HepG2 (cell line): ENCODE measurements around the gene SUPT4H1. TPM values are rescaled to one million over a fixed set of nuclear protein-coding genes. Genes with fewer than 3 reads are reported as not detected.

ENCODE experiments used
- ADNP ChIP-seq: sonication (generic); formaldehyde crosslinking; IDR thresholded peaks from 2 replicates; pipeline ENCODE4 v1.4.0; 2020; ENCODE audit warnings: missing genetic modification reagents
- AGO2 ChIP-seq: fragments of 200-400 bp; formaldehyde crosslinking; optimal IDR thresholded peaks from 2 replicates; pipeline ENCODE3; 2017; ENCODE audit warnings: mild to moderate bottlenecking, low read depth, low read length, moderate library complexity
- ATF7 ChIP-seq, 2 experiments: fragments of 450-650 bp in 1 of 2; sonication (generic) in 1 of 2; formaldehyde crosslinking in 1 of 2; IDR thresholded peaks; 2 replicates each; pipeline versions ENCODE4 v1.4.0 to v1.6.1; 2016 to 2020; ENCODE audit warnings: antibody characterized with exemption in 1 of 2, mild to moderate bottlenecking in 1 of 2, missing genetic modification reagents in 1 of 2
- BRD4 ChIP-seq: sonication (generic); formaldehyde crosslinking; IDR thresholded peaks from 2 replicates; pipeline ENCODE4 v1.4.0; 2020; ENCODE audit warnings: missing genetic modification reagents
- CBX2 ChIP-seq, 2 experiments: fragments of 200-600 bp in 1 of 2; sonication (generic); formaldehyde crosslinking in 1 of 2; IDR thresholded peaks; 2 replicates each; pipeline versions ENCODE4 v1.7.0 to v1.8.1; 2018 to 2022; ENCODE audit warnings: low read depth in 2 of 2, low read length in 1 of 2, mild to moderate bottlenecking in 1 of 2, missing genetic modification reagents in 1 of 2
- EZH2 ChIP-seq: conservative IDR thresholded peaks from 2 replicates; pipeline ENCODE4 v1.6.1; 2012; ENCODE audit warnings: mild to moderate bottlenecking, low read depth, low read length, moderate library complexity
- HCFC1 ChIP-seq: fragments of 150-350 bp; IDR thresholded peaks from 2 replicates; pipeline ENCODE4 v1.6.1; 2014; ENCODE audit warnings: low read depth, low read length
- IRX3 ChIP-seq: sonication (generic); formaldehyde crosslinking; IDR thresholded peaks from 2 replicates; pipeline ENCODE4 v1.8.1; 2023; ENCODE audit warnings: mild to moderate bottlenecking, low read depth, missing genetic modification reagents, borderline replicate concordance
- JUN ChIP-seq: sonication (generic); formaldehyde crosslinking; IDR thresholded peaks from 2 replicates; pipeline ENCODE4 v1.4.0; 2020; ENCODE audit warnings: mild to moderate bottlenecking, missing genetic modification reagents
- MBNL3 ChIP-seq: fragments of 250-450 bp; sonication (Bioruptor Pico); conservative IDR thresholded peaks from 2 replicates; pipeline ENCODE4 v1.8.0; 2022; ENCODE audit warnings: mild to moderate bottlenecking, inconsistent platforms
- RFXAP ChIP-seq: sonication (generic); formaldehyde crosslinking; IDR thresholded peaks from 2 replicates; pipeline ENCODE4 v1.4.0; 2020; ENCODE audit warnings: missing genetic modification reagents, borderline replicate concordance
- RXRB ChIP-seq: IDR thresholded peaks from 2 replicates; pipeline ENCODE4 v1.6.1; 2016; ENCODE audit warnings: borderline replicate concordance, missing genetic modification reagents, missing compliant biosample characterization
- SALL1 ChIP-seq: sonication (generic); formaldehyde crosslinking; IDR thresholded peaks from 2 replicates; pipeline ENCODE4 v1.8.0; 2022; ENCODE audit warnings: mild to moderate bottlenecking, missing genetic modification reagents
- SMARCC2 ChIP-seq: fragments of 450-650 bp; IDR thresholded peaks from 2 replicates; pipeline ENCODE4 v1.6.1; 2017; ENCODE audit warnings: antibody characterized with exemption, mild to moderate bottlenecking
- TOPORS ChIP-seq: sonication (generic); formaldehyde crosslinking; IDR thresholded peaks from 2 replicates; pipeline ENCODE4 v1.8.0; 2023; ENCODE audit warnings: mild to moderate bottlenecking, missing genetic modification reagents
- YEATS2 ChIP-seq: sonication (generic); formaldehyde crosslinking; IDR thresholded peaks from 2 replicates; pipeline ENCODE4 v1.4.0; 2020; ENCODE audit warnings: missing genetic modification reagents, borderline replicate concordance
- ZC3H13 ChIP-seq: sonication (generic); formaldehyde crosslinking; IDR thresholded peaks from 2 replicates; pipeline ENCODE4 v1.8.1; 2023; ENCODE audit warnings: mild to moderate bottlenecking, missing genetic modification reagents, moderate library complexity
- ZMYM4 ChIP-seq: sonication (generic); formaldehyde crosslinking; IDR thresholded peaks from 2 replicates; pipeline ENCODE4 v1.8.1; 2023; ENCODE audit warnings: mild to moderate bottlenecking, missing genetic modification reagents
- ZNF143 ChIP-seq: sonication (generic); formaldehyde crosslinking; IDR thresholded peaks from 2 replicates; pipeline ENCODE4 v1.4.0; 2020; ENCODE audit warnings: missing genetic modification reagents
- ZNF180 ChIP-seq: sonication (generic); formaldehyde crosslinking; IDR thresholded peaks from 2 replicates; pipeline ENCODE4 v1.4.0; 2020; ENCODE audit warnings: low read depth, missing genetic modification reagents, borderline replicate concordance
- ZNF562 ChIP-seq: sonication (generic); formaldehyde crosslinking; IDR thresholded peaks from 2 replicates; pipeline ENCODE4 v1.8.0; 2022; ENCODE audit warnings: missing genetic modification reagents, borderline replicate concordance
- ZNF563 ChIP-seq: sonication (generic); formaldehyde crosslinking; IDR thresholded peaks from 2 replicates; pipeline ENCODE4 v1.8.0; 2022; ENCODE audit warnings: mild to moderate bottlenecking, moderate library complexity, missing genetic modification reagents
- ZNF564 ChIP-seq: sonication (generic); formaldehyde crosslinking; IDR thresholded peaks from 2 replicates; pipeline ENCODE4 v1.8.1; 2023; ENCODE audit warnings: mild to moderate bottlenecking, missing genetic modification reagents
- polyA plus RNA-seq, 8 experiments: library from polyadenylated mRNA; depleted of rRNA in 3 of 8; stranded (reverse) in 7 of 8; unstranded in 1 of 8; fragments of >200 nt; fragmentation: Illumina TruSeq in 4 of 8; extraction: Trizol in 4 of 8; gene quantifications; 2 replicates each; pipeline versions ENCODE4 v1.2.1 to v1.2.3, GENCODE V29; 2011 to 2016; ENCODE audit warnings: low read depth in 4 of 8, missing spikeins in 1 of 8, mixed read lengths in 1 of 8; ENCODE audit not compliant: insufficient read depth in 1 of 8
- total RNA-seq, 5 experiments: library from RNA; depleted of rRNA; stranded (reverse); fragments of >200 nt; fragmentation: Illumina TruSeq; extraction: Trizol; gene quantifications; 2 replicates each; pipeline ENCODE4 v1.2.3, GENCODE V29; 2016; ENCODE audit warnings: low read depth in 1 of 5
- TF ChIP-seq, protein P1 (sequence below): sonication (generic); formaldehyde crosslinking; IDR thresholded peaks from 2 replicates; pipeline ENCODE4 v1.8.0; 2022; ENCODE audit warnings: missing genetic modification reagents, mild to moderate bottlenecking, moderate library complexity, borderline replicate concordance
- TF ChIP-seq, protein P2 (sequence below): sonication (generic); formaldehyde crosslinking; IDR thresholded peaks from 2 replicates; pipeline ENCODE4 v1.4.0; 2020; ENCODE audit warnings: missing genetic modification reagents
- TF ChIP-seq, protein P3 (sequence below): sonication (generic); formaldehyde crosslinking; IDR thresholded peaks from 2 replicates; pipeline ENCODE4 v1.4.0; 2020; ENCODE audit warnings: missing genetic modification reagents, mild to moderate bottlenecking, borderline replicate concordance

SUPT4H1 gene
- total and polyA plus RNA-seq, 2 of the 13 experiments (the other 11 are each of a cell fraction or from before 2014, with no cell fraction given): 155 to 244 TPM

DNA sequence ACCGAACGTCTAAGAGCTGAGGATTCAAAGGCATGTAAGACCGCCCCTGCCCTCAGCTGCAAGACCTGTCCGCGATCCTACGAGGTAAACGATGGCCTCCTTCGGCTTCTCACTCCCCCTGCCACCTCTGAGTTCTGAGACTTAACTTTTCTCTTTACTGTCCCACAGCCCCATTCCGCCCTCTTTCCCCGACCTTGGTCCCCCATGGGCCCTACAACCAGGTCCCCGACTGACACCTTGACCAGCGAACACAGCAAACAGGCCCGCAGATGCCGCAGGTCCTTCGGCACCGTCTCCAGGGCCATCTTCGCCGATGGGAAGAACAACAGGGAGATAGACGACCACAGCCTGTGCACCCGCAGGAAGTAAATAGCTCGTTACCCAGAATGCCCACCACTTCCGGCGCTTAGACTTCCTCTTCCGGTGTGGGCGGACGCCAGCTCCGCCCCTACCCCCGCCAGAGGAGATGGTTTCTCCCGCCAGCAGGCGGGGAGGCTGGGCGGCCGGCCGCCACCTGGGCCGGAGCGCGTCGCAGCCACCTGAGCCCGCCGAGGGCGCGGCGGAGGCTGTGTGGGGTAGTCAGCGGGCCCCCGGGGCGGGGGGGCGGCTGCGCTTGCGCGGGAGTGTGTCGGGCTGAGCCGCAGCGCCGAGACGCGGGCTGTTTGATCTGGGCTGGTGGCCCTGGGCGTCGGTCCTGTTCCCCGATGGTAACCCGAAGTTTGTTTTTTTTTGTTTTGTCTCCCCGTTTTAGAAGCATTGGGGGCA lies at the start of gene SUPT4H1 (continued):
- TF ChIP-seq, protein P1, sequence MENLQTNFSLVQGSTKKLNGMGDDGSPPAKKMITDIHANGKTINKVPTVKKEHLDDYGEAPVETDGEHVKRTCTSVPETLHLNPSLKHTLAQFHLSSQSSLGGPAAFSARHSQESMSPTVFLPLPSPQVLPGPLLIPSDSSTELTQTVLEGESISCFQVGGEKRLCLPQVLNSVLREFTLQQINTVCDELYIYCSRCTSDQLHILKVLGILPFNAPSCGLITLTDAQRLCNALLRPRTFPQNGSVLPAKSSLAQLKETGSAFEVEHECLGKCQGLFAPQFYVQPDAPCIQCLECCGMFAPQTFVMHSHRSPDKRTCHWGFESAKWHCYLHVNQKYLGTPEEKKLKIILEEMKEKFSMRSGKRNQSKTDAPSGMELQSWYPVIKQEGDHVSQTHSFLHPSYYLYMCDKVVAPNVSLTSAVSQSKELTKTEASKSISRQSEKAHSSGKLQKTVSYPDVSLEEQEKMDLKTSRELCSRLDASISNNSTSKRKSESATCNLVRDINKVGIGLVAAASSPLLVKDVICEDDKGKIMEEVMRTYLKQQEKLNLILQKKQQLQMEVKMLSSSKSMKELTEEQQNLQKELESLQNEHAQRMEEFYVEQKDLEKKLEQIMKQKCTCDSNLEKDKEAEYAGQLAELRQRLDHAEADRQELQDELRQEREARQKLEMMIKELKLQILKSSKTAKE: no peak; the same call in 1 of the 2 replicates
- TF ChIP-seq ADNP (no peak), BRD4 (peak; percentile 88), ZNF563 (CRISPR knock-in tag) (peak; percentile 88), ZNF180 (CRISPR knock-in tag) (no peak), RXRB (CRISPR knock-in tag) (peak; percentile 83), CBX2 (IDR thresholded peaks at IDR 0.05; ENCODE audit: low read depth, low read length) (no peak), CBX2 (CRISPR knock-in tag; IDR thresholded peaks at IDR 0.05; ENCODE audit: low read depth) (no peak), SALL1 (peak; percentile 96), MBNL3 (CRISPR knock-in tag) (no peak), RFXAP (CRISPR knock-in tag) (peak; percentile 96), ZC3H13 (CRISPR knock-in tag) (peak; percentile 99), SMARCC2 (no peak), EZH2 (no peak), TOPORS (CRISPR knock-in tag) (peak; percentile 96), ZMYM4 (CRISPR knock-in tag) (peak; percentile 98), YEATS2 (peak; percentile 99), ZNF562 (0 out of 2 replicates have a peak, but pooled peaks have one; percentile 50), HCFC1 (peak; percentile 78), ATF7 (IDR thresholded peaks at IDR 0.05) (no peak), ATF7 (CRISPR knock-in tag; IDR thresholded peaks at IDR 0.05) (peak; percentile 83), JUN (CRISPR knock-in tag) (peak; percentile 86; the same call in 1 of the 2 replicates), AGO2 (peak; percentile 100), ZNF564 (CRISPR knock-in tag) (0 out of 2 replicates have a peak, but pooled peaks have one; percentile 15), IRX3 (CRISPR knock-in tag) (peak; percentile 52), ZNF143 (peak; percentile 95)
- TF ChIP-seq, protein P2, sequence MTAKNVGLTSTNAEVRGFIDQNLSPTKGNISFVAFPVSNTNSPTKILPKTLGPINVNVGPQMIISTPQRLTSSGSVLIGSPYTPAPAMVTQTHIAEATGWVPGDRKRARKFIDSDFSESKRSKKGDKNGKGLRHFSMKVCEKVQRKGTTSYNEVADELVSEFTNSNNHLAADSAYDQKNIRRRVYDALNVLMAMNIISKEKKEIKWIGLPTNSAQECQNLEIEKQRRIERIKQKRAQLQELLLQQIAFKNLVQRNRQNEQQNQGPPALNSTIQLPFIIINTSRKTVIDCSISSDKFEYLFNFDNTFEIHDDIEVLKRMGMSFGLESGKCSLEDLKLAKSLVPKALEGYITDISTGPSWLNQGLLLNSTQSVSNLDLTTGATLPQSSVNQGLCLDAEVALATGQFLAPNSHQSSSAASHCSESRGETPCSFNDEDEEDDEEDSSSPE (CRISPR knock-in tag): peak; percentile 96
- TF ChIP-seq, protein P3, sequence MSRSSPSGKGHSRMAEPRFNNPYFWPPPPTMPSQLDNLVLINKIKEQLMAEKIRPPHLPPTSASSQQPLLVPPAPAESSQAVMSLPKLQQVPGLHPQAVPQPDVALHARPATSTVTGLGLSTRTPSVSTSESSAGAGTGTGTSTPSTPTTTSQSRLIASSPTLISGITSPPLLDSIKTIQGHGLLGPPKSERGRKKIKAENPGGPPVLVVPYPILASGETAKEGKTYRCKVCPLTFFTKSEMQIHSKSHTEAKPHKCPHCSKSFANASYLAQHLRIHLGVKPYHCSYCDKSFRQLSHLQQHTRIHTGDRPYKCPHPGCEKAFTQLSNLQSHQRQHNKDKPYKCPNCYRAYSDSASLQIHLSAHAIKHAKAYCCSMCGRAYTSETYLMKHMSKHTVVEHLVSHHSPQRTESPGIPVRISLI (CRISPR knock-in tag): peak; percentile 45; the same call in 1 of the 2 replicates
